Measurements from ENCODE around the gene ATG5. TPM values are rescaled to one million over a fixed set of nuclear protein-coding genes. Genes with fewer than 3 reads are reported as not detected.

Gene ATG5
- total RNA-seq, 1 experiment from 2014 or later = 26.9 TPM

GRCh38 chr6:106215608-106216007, 110.0 kb downstream of the ATG5 start:
- Histone ChIP-seq H3K4me3 (ENCODE audit: low read depth, low read length) (no peak overlapping the region), H3K27me3 (replicated peaks; ENCODE audit: control insufficient read depth, insufficient read depth, low read length) (no peaks in the 10 kb centered on the region), H3K4me1 (no peaks in the 10 kb centered on the region), H3K9me3 (no peaks in the 10 kb centered on the region), H3K36me3 (ENCODE audit: control insufficient read depth, insufficient read depth, low read length) (no peaks in the 10 kb centered on the region)
- no peaks in the 10 kb centered on the region for H3K4me1 Mint-ChIP-seq (ENCODE audit: low read depth, unreplicated experiment)
- TF ChIP-seq CTCF (IDR thresholded peaks at IDR 0.05; ENCODE audit: insufficient read depth in 1 of 2, low read depth in 1 of 2, low read length in 1 of 2, severe bottlenecking in 1 of 2, unreplicated experiment in 1 of 2) = no peak
- no peaks in the 10 kb centered on the region for H3K27me3 Mint-ChIP-seq (ENCODE audit: insufficient read depth, unreplicated experiment)
- H3K4me3 Mint-ChIP-seq (ENCODE audit: unreplicated experiment) = no peak overlapping the region
- H3K36me3 Mint-ChIP-seq (ENCODE audit: insufficient read depth, unreplicated experiment) = no peaks in the 10 kb centered on the region
- no peak for DNase-seq
- intact Hi-C loops (cut with micrococcal nuclease; ENCODE audit: unreplicated experiment) = no loop called here
- CTCF ChIA-PET = no interaction called here
- no peaks in the 10 kb centered on the region for H3K9me3 Mint-ChIP-seq (ENCODE audit: unreplicated experiment)
- no TSS peak for BruUV-seq (replicated peaks)
- POLR2A ChIA-PET = no interaction called here
- H3K27ac Mint-ChIP-seq (ENCODE audit: unreplicated experiment) = no peak overlapping the region

- Histone ChIP-seq H3K36me3 (ENCODE audit: control insufficient read depth, insufficient read depth, low read length) (no peaks in the 10 kb centered on the region), H3K27me3 (replicated peaks; ENCODE audit: control insufficient read depth, insufficient read depth, low read length) (no peaks in the 10 kb centered on the region), H3K4me1 (no peaks in the 10 kb centered on the region), H3K9me3 (no peaks in the 10 kb centered on the region), H3K4me3 (ENCODE audit: low read depth, low read length) (no peak overlapping the region)
- no peaks in the 10 kb centered on the region for H3K27me3 Mint-ChIP-seq (ENCODE audit: insufficient read depth, unreplicated experiment)
- peaks cover under 1% of the 10 kb centered on the region for H3K36me3 Mint-ChIP-seq (ENCODE audit: insufficient read depth, unreplicated experiment)
- POLR2A ChIA-PET = no interaction called here
- no peak overlapping the region for H3K27ac Mint-ChIP-seq (ENCODE audit: unreplicated experiment)
- CTCF ChIA-PET = no interaction called here
- intact Hi-C loops (cut with micrococcal nuclease; ENCODE audit: unreplicated experiment) = no loop called here
- no peak for TF ChIP-seq CTCF (IDR thresholded peaks at IDR 0.05; ENCODE audit: insufficient read depth in 1 of 2, low read depth in 1 of 2, low read length in 1 of 2, severe bottlenecking in 1 of 2, unreplicated experiment in 1 of 2)
- H3K4me1 Mint-ChIP-seq (ENCODE audit: low read depth, unreplicated experiment) = no peaks in the 10 kb centered on the region
- no peak for DNase-seq
- BruUV-seq (replicated peaks) = no TSS peak
- no peaks in the 10 kb centered on the region for H3K9me3 Mint-ChIP-seq (ENCODE audit: unreplicated experiment)
- H3K4me3 Mint-ChIP-seq (ENCODE audit: unreplicated experiment) = no peak overlapping the region
Observed at GRCh38 chr6:106214531-106214930, 111.0 kb downstream of the ATG5 start.

- Mint-ChIP-seq H3K27ac (ENCODE audit: unreplicated experiment) (no peak overlapping the region), H3K4me1 (ENCODE audit: low read depth, unreplicated experiment) (no peaks in the 10 kb centered on the region), H3K36me3 (ENCODE audit: insufficient read depth, unreplicated experiment) (peaks cover 6% of the 10 kb centered on the region), H3K27me3 (ENCODE audit: insufficient read depth, unreplicated experiment) (no peaks in the 10 kb centered on the region), H3K9me3 (ENCODE audit: unreplicated experiment) (no peaks in the 10 kb centered on the region), H3K4me3 (ENCODE audit: unreplicated experiment) (no peak overlapping the region)
- POLR2A ChIA-PET = no interaction called here
- TF ChIP-seq CTCF (IDR thresholded peaks at IDR 0.05; ENCODE audit: insufficient read depth in 1 of 2, low read depth in 1 of 2, low read length in 1 of 2, severe bottlenecking in 1 of 2, unreplicated experiment in 1 of 2) = no peak
- Histone ChIP-seq H3K9me3 (no peaks in the 10 kb centered on the region), H3K4me1 (no peaks in the 10 kb centered on the region), H3K36me3 (ENCODE audit: control insufficient read depth, insufficient read depth, low read length) (no peaks in the 10 kb centered on the region), H3K4me3 (ENCODE audit: low read depth, low read length) (no peak overlapping the region), H3K27me3 (replicated peaks; ENCODE audit: control insufficient read depth, insufficient read depth, low read length) (no peaks in the 10 kb centered on the region)
- BruUV-seq (replicated peaks) = no TSS peak
- intact Hi-C loops (cut with micrococcal nuclease; ENCODE audit: unreplicated experiment) = no loop called here
- DNase-seq = no peak
- CTCF ChIA-PET = interaction anchor here (0.6 kb wide), 1 partner anchor 53 kb away, joined by 3 read pairs; no protein-coding TSS in a partner anchor
Observed at GRCh38 chr6:106213660-106214289, 111.8 kb downstream of the ATG5 start.

Data from Caco-2 (cell line).